Measurements from ENCODE around the gene TMEM231.

GRCh38 chr16:75541236-75541635, 14.8 kb downstream of the TMEM231 start:
- TF ChIP-seq CTCF (IDR thresholded peaks at IDR 0.05) (no peak), POLR2AphosphoS5 (IDR thresholded peaks at IDR 0.05; ENCODE audit: insufficient read depth in 1 of 2, low read depth in 1 of 2) (no peak)

Data from vagina (tissue), 2 donors.